ENCODE results near the gene SLC4A3. TPM values are rescaled to one million over a fixed set of nuclear protein-coding genes. Genes with fewer than 3 reads are reported as not detected.

Gene SLC4A3
- total and polyA plus RNA-seq, 2 of the 8 experiments (the other 6 are each of a cell fraction or from before 2014, with no cell fraction given) = 4.8 to 7.4 TPM

DNA sequence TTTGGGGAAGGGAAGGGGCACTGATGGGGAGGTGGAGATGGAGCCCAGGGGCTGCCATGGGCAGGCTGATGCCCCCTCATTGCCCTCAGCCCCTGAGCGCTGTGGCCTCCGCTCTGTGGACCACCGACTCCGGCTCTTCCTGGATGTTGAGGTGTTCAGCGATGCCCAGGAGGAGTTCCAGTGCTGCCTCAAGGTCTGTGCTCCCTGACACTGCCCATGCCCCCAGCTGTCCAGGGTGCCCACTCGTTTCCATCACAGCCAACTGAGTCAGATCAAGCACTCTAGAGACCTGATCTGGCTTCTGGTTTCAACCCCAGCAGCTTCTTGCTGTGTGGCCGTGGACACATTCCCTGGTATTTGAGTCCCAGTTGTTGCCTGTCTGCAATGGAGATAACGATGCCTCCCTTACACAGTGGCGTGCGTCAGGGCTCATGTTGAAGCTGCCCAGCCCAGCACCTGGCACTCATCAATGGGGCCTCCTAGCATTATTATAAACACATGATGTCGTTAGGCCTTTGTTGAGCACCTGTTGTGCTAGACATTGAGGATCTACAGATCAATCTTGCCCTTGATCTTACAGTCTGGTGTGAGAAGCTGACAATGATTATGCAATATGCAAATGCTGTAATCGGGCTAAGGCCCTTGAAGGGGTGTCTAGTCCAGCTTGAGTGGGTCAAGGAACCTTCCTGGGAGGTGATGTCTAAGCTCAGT, 15.4 kb upstream of the SLC4A3 start:
- CTCF ChIA-PET (ENCODE audit: partially characterized antibody) = interaction anchor here (0.7 to 18.7 kb wide), 8 partner anchors 9 to 117 kb away, joined by 3 to 356 read pairs (median 4); partner anchors contain the start of gene SLC4A3
- Histone ChIP-seq H4K8ac (ENCODE audit: extremely low read depth, insufficient read depth, low read length) (no peak overlapping the region), H4K5ac (ENCODE audit: insufficient read length, low read depth, low read length) (no peak overlapping the region), H3K27me3 (replicated peaks in 1 of 4; ENCODE audit: control insufficient read depth in 3 of 4, extremely low read depth in 1 of 4, insufficient read depth in 3 of 4, low read length in 3 of 4) (no peaks in the 10 kb centered on the region), H3K27ac (ENCODE audit: low read depth, low read length) (no peak overlapping the region), H4K91ac (replicated peaks; ENCODE audit: insufficient read length, low read length) (no peak overlapping the region), H2BK20ac (ENCODE audit: low read length) (no peak overlapping the region), H2BK15ac (ENCODE audit: low read length) (no peak overlapping the region), H3K23me2 (ENCODE audit: low read depth, low read length) (no peaks in the 10 kb centered on the region), H2BK5ac (ENCODE audit: low read depth, low read length) (no peak overlapping the region; the same call in 1 of the 2 replicates), H3K4me1 (replicated peaks in 1 of 4; ENCODE audit: control insufficient read depth in 3 of 4, insufficient read depth in 4 of 4, low read length in 3 of 4) (no peaks in the 10 kb centered on the region; a peak in 1 of 7 replicates), H2BK12ac (ENCODE audit: low read depth, low read length) (no peak overlapping the region), H3K4ac (replicated peaks; ENCODE audit: insufficient read length, low read depth, low read length) (no peak overlapping the region), H3K4me3 (ENCODE audit: extremely low read depth in 1 of 4, insufficient read depth in 2 of 4, low read depth in 3 of 4, low read length in 4 of 4) (no peak overlapping the region), H2AK5ac (ENCODE audit: low read depth, low read length) (no peak overlapping the region), H3K4me2 (ENCODE audit: insufficient read depth in 1 of 2, low read depth in 2 of 2, low read length in 2 of 2) (no peak overlapping the region), H3K23ac (ENCODE audit: insufficient read length) (no peak overlapping the region), H3K36me3 (ENCODE audit: control insufficient read depth in 2 of 4, insufficient read depth in 4 of 4, low read length in 3 of 4) (peaks cover 0 to 6% (median 2%) of the 10 kb centered on the region in 4 experiments; a peak in 5 of 8 replicates), H2BK120ac (replicated peaks; ENCODE audit: low read depth, low read length) (no peak overlapping the region), H3K79me2 (ENCODE audit: control insufficient read depth in 1 of 2, insufficient read depth in 2 of 2, low read length in 2 of 2) (no peaks in the 10 kb centered on the region), H3K56ac (replicated peaks; ENCODE audit: insufficient read length, low read depth, low read length) (no peak overlapping the region), H2AFZ (ENCODE audit: low read length) (no peak overlapping the region), H3K79me1 (ENCODE audit: low read depth, low read length) (no peaks in the 10 kb centered on the region; the same call in 1 of the 2 replicates), H4K20me1 (replicated peaks in 1 of 2; ENCODE audit: control insufficient read depth in 1 of 2, insufficient read depth in 2 of 2, low read length in 2 of 2) (peaks cover 0 to 3% of the 10 kb centered on the region in 2 experiments), H3K18ac (ENCODE audit: extremely low read depth, low read length) (no peak overlapping the region), H3K14ac (ENCODE audit: insufficient read length) (no peak overlapping the region), H3K9ac (replicated peaks in 1 of 4; ENCODE audit: extremely low read depth in 1 of 4, low read depth in 3 of 4, low read length in 3 of 4) (no peak overlapping the region), H3K9me3 (ENCODE audit: insufficient read depth in 2 of 2, low read depth in 1 of 2, low read length in 1 of 2) (no peaks in the 10 kb centered on the region)
- POLR2A ChIA-PET (ENCODE audit: partially characterized antibody) = interaction anchor here (0.7 to 2.1 kb wide), 9 partner anchors 8 to 61 kb away, joined by 3 to 6 read pairs (median 4); partner anchors contain the start of genes INHA, OBSL1 and STK11IP
- 79% methylated on average over 12 of the region's 12 CpGs; no CpG with 5 or more reads in 1 of the 2 experiments for whole genome bisulfite sequencing, 2 experiments (ENCODE audit: extremely low coverage in 1 of 2, insufficient coverage in 1 of 2, insufficient read length in 1 of 2, insufficient replicate concordance in 2 of 2, low coverage in 1 of 2, low lambda C conversion rate in 2 of 2, missing lambda C conversion rate in 1 of 2)
- DNase-seq (ENCODE audit: low read depth in 1 of 2, low spot score in 2 of 2) (no peak), FAIRE-seq (no peak)
- no peak for TF ChIP-seq CTBP2 (IDR thresholded peaks at IDR 0.05; ENCODE audit: borderline replicate concordance, insufficient read depth, insufficient read length, low read length)
- no peak for TF ChIP-seq POLR2A (IDR thresholded peaks at IDR 0.05; ENCODE audit: control extremely low read depth in 1 of 2, low read depth in 2 of 2, low read length in 2 of 2)
- TF ChIP-seq, protein P1, sequence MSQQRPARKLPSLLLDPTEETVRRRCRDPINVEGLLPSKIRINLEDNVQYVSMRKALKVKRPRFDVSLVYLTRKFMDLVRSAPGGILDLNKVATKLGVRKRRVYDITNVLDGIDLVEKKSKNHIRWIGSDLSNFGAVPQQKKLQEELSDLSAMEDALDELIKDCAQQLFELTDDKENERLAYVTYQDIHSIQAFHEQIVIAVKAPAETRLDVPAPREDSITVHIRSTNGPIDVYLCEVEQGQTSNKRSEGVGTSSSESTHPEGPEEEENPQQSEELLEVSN (IDR thresholded peaks at IDR 0.05) = no peak
- no peak for TF ChIP-seq CBX5 (IDR thresholded peaks at IDR 0.05; ENCODE audit: low read depth, low read length)
- no peak for TF ChIP-seq PHF8 (conservative IDR thresholded peaks at IDR 0.05; ENCODE audit: low read depth, low read length)
- TF ChIP-seq HDAC6 (IDR thresholded peaks at IDR 0.05; ENCODE audit: low read depth, low read length) = no peak
- TF ChIP-seq KDM5A (IDR thresholded peaks at IDR 0.05; ENCODE audit: low read length) = no peak
- TF ChIP-seq SP1 (IDR thresholded peaks at IDR 0.05; ENCODE audit: low read depth, low read length) = no peak
- TF ChIP-seq, protein P2, sequence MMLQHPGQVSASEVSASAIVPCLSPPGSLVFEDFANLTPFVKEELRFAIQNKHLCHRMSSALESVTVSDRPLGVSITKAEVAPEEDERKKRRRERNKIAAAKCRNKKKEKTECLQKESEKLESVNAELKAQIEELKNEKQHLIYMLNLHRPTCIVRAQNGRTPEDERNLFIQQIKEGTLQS (IDR thresholded peaks at IDR 0.05; ENCODE audit: insufficient read depth, low read depth, low read length) = no peak
- TF ChIP-seq GABPA (IDR thresholded peaks at IDR 0.05; ENCODE audit: borderline replicate concordance, insufficient read depth, low read length) = no peak
